Activated CD4-positive, alpha-beta memory T cell treated with anti-CD3 and anti-CD28 coated beads for 36 hours (primary cell): ENCODE measurements around the gene CDH3. TPM values are rescaled to one million over a fixed set of nuclear protein-coding genes. Genes with fewer than 3 reads are reported as not detected.
A peak's percentile ranks its signal among the peaks of the same experiment; 100 is the strongest.

Experiments used
- CTCF ChIA-PET: fragments of 350-600 bp; sonication (Branson Sonifier 250); formaldehyde crosslinking; loops from one replicate; lab custom pipeline; 2021; ENCODE audit warnings: antibody characterized with exemption, inconsistent platforms; lab: Charles Lee
- POLR2A ChIA-PET: fragments of 350-600 bp; sonication (Branson Sonifier 250); formaldehyde crosslinking; loops from one replicate; lab custom pipeline; 2021; ENCODE audit warnings: antibody characterized with exemption; lab: Charles Lee
- DNase-seq: peaks from one replicate; pipeline ENCODE4 v3.0.0-alpha.2; 2020
- H3K27ac Mint-ChIP-seq: one replicate; pipeline ENCODE4 v1.8.0; 2021; ENCODE audit warnings: mixed read lengths
- H3K27me3 Mint-ChIP-seq: one replicate; pipeline ENCODE4 v1.8.0; 2021; ENCODE audit warnings: mixed read lengths
- H3K36me3 Mint-ChIP-seq: one replicate; pipeline ENCODE4 v1.8.0; 2021; ENCODE audit warnings: mixed read lengths
- H3K4me1 Mint-ChIP-seq: one replicate; pipeline ENCODE4 v1.8.0; 2021; ENCODE audit warnings: low read depth, mixed read lengths
- H3K4me3 Mint-ChIP-seq: one replicate; pipeline ENCODE4 v1.8.0; 2021; ENCODE audit warnings: mild to moderate bottlenecking, mixed read lengths
- H3K9me3 Mint-ChIP-seq: one replicate; pipeline ENCODE4 v1.8.0; 2021; ENCODE audit warnings: mixed read lengths
- intact Hi-C: fragments of 100-400 bp; cut with micrococcal nuclease; formaldehyde crosslinking; loops from one replicate; pipeline ENCODE4 v1.15.1; 2023
- total RNA-seq, 2 experiments: library from RNA; stranded (reverse); gene quantifications; one replicate each; pipeline ENCODE4 v1.2.3, GENCODE V29; 2021

The CDH3 gene
- total RNA-seq, 2 experiments from 2014 or later = 5.2 to 5.3 TPM

- ChIA-PET CTCF (interaction anchor here (0.6 kb wide), 1 partner anchor 26 kb away, joined by 3 read pairs; no protein-coding TSS in a partner anchor), POLR2A (interaction anchor here (0.9 kb wide), 1 partner anchor 9 kb away, joined by 3 read pairs; no protein-coding TSS in a partner anchor)
- Mint-ChIP-seq H3K9me3 (no peaks in the 10 kb centered on the region), H3K27ac (no peak overlapping the region), H3K36me3 (no peaks in the 10 kb centered on the region), H3K27me3 (peaks cover 7% of the 10 kb centered on the region), H3K4me1 (peaks cover 4% of the 10 kb centered on the region), H3K4me3 (no peak overlapping the region)
- DNase-seq = no peak
- intact Hi-C loops = no loop called here
Measured at GRCh38 chr16:68636818-68637217, 8.3 kb upstream of the CDH3 start.

- H3K27ac Mint-ChIP-seq = no peak overlapping the region
- no peak overlapping the region for H3K4me3 Mint-ChIP-seq
- peaks cover 18% of the 10 kb centered on the region for H3K4me1 Mint-ChIP-seq
- POLR2A ChIA-PET = no interaction called here
- no peak for DNase-seq
- H3K9me3 Mint-ChIP-seq = no peaks in the 10 kb centered on the region
- CTCF ChIA-PET = no interaction called here
- intact Hi-C loops = no loop called here
- peaks cover 32% of the 10 kb centered on the region for H3K27me3 Mint-ChIP-seq
- H3K36me3 Mint-ChIP-seq = no peaks in the 10 kb centered on the region
Measured at GRCh38 chr16:68640972-68641371, 4.1 kb upstream of the CDH3 start.

- POLR2A ChIA-PET = no interaction called here
- intact Hi-C loops = no loop called here
- H3K27ac Mint-ChIP-seq = no peak overlapping the region
- no peaks in the 10 kb centered on the region for H3K9me3 Mint-ChIP-seq
- H3K36me3 Mint-ChIP-seq = no peaks in the 10 kb centered on the region
- no peak for DNase-seq
- H3K4me3 Mint-ChIP-seq = no peak overlapping the region
- CTCF ChIA-PET = no interaction called here
- H3K27me3 Mint-ChIP-seq = peaks cover 39% of the 10 kb centered on the region
- H3K4me1 Mint-ChIP-seq = peaks cover 21% of the 10 kb centered on the region
Measured at GRCh38 chr16:68642047-68642435, 3.1 kb upstream of the CDH3 start.

GRCh38 chr16:68642436-68643101 lies 2.5 kb upstream of the CDH3 start:
- DNase-seq = peak; percentile 27
- Mint-ChIP-seq H3K9me3 (no peaks in the 10 kb centered on the region), H3K27me3 (peaks cover 43% of the 10 kb centered on the region), H3K4me3 (no peak overlapping the region), H3K27ac (no peak overlapping the region), H3K36me3 (no peaks in the 10 kb centered on the region), H3K4me1 (peaks cover 25% of the 10 kb centered on the region)
- ChIA-PET CTCF (no interaction called here), POLR2A (no interaction called here)
- intact Hi-C loops = no loop called here

GRCh38 chr16:68643227-68643626 lies 1.9 kb upstream of the CDH3 start:
- POLR2A ChIA-PET = no interaction called here
- Mint-ChIP-seq H3K27me3 (peaks cover 49% of the 10 kb centered on the region), H3K9me3 (no peaks in the 10 kb centered on the region), H3K4me3 (no peak overlapping the region), H3K27ac (no peak overlapping the region), H3K4me1 (peaks cover 29% of the 10 kb centered on the region), H3K36me3 (no peaks in the 10 kb centered on the region)
- CTCF ChIA-PET = interaction anchor here (1.1 kb wide), 1 partner anchor 158 kb away, joined by 3 read pairs; no protein-coding TSS in a partner anchor
- no peak for DNase-seq
- intact Hi-C loops = no loop called here

- ChIA-PET CTCF (interaction anchor here (0.9 to 1.1 kb wide), 2 partner anchors 155 to 157 kb away, joined by 3 read pairs; no protein-coding TSS in a partner anchor), POLR2A (interaction anchor here (1.2 kb wide), 1 partner anchor 29 kb away, joined by 3 read pairs; no protein-coding TSS in a partner anchor)
- intact Hi-C loops = no loop called here
- no peaks in the 10 kb centered on the region for H3K36me3 Mint-ChIP-seq
- no peak overlapping the region for H3K27ac Mint-ChIP-seq
- H3K27me3 Mint-ChIP-seq = peaks cover 51% of the 10 kb centered on the region
- no peak overlapping the region for H3K4me3 Mint-ChIP-seq
- H3K4me1 Mint-ChIP-seq = peaks cover 29% of the 10 kb centered on the region
- no peak for DNase-seq
- H3K9me3 Mint-ChIP-seq = no peaks in the 10 kb centered on the region
Measured at GRCh38 chr16:68643847-68644246, 1.3 kb upstream of the CDH3 start.

- POLR2A ChIA-PET = interaction anchor here (1.2 kb wide), 1 partner anchor 30 kb away, joined by 3 read pairs; no protein-coding TSS in a partner anchor
- peaks cover 29% of the 10 kb centered on the region for H3K4me1 Mint-ChIP-seq
Measured at GRCh38 chr16:68644296-68644695, 814 bp upstream of the CDH3 start.

GRCh38 chr16:68645494-68646388 lies 631 bp downstream of the CDH3 start:
- Mint-ChIP-seq H3K4me1 (peaks cover 29% of the 10 kb centered on the region), H3K9me3 (no peaks in the 10 kb centered on the region), H3K4me3 (peak overlapping the region; percentile 51), H3K36me3 (no peaks in the 10 kb centered on the region), H3K27ac (no peak overlapping the region), H3K27me3 (peaks cover 60% of the 10 kb centered on the region)
- CTCF ChIA-PET = interaction anchor here (1.2 kb wide), 1 partner anchor 55 kb away, joined by 3 read pairs; no protein-coding TSS in a partner anchor
- POLR2A ChIA-PET = no interaction called here
- no peak for DNase-seq
- intact Hi-C loops = no loop called here

More at GRCh38 chr16:68644296-68644695, 814 bp upstream of the CDH3 start:
- no peaks in the 10 kb centered on the region for H3K9me3 Mint-ChIP-seq
- H3K27me3 Mint-ChIP-seq = peaks cover 55% of the 10 kb centered on the region
- H3K27ac Mint-ChIP-seq = no peak overlapping the region
- H3K36me3 Mint-ChIP-seq = no peaks in the 10 kb centered on the region
- H3K4me3 Mint-ChIP-seq = peak overlapping the region; percentile 60
- intact Hi-C loops = no loop called here
- CTCF ChIA-PET = interaction anchor here (0.9 to 1.2 kb wide), 3 partner anchors 54 to 157 kb away, joined by 3 read pairs; no protein-coding TSS in a partner anchor
- DNase-seq = no peak

GRCh38 chr16:68646953-68647659 lies 2.0 kb downstream of the CDH3 start:
- CTCF ChIA-PET = interaction anchor here (0.6 to 1.7 kb wide), 2 partner anchors 23 to 57 kb away, joined by 3 to 6 read pairs; no protein-coding TSS in a partner anchor
- H3K9me3 Mint-ChIP-seq = no peaks in the 10 kb centered on the region
- no peak overlapping the region for H3K4me3 Mint-ChIP-seq
- H3K27me3 Mint-ChIP-seq = peaks cover 62% of the 10 kb centered on the region
- POLR2A ChIA-PET = interaction anchor here (1.3 kb wide), 1 partner anchor 22 kb away, joined by 4 read pairs; no protein-coding TSS in a partner anchor
- no peaks in the 10 kb centered on the region for H3K36me3 Mint-ChIP-seq
- intact Hi-C loops = no loop called here
- no peak overlapping the region for H3K27ac Mint-ChIP-seq
- DNase-seq = peak; percentile 38
- H3K4me1 Mint-ChIP-seq = peaks cover 25% of the 10 kb centered on the region

GRCh38 chr16:68651136-68651535 lies 6.0 kb downstream of the CDH3 start:
- POLR2A ChIA-PET = no interaction called here
- peaks cover 37% of the 10 kb centered on the region for H3K27me3 Mint-ChIP-seq
- H3K4me3 Mint-ChIP-seq = no peak overlapping the region
- intact Hi-C loops = no loop called here
- H3K9me3 Mint-ChIP-seq = no peaks in the 10 kb centered on the region
- CTCF ChIA-PET = no interaction called here
- H3K4me1 Mint-ChIP-seq = peaks cover 10% of the 10 kb centered on the region
- H3K36me3 Mint-ChIP-seq = no peaks in the 10 kb centered on the region
- H3K27ac Mint-ChIP-seq = no peak overlapping the region
- DNase-seq = no peak

GRCh38 chr16:68652659-68653058 lies 7.5 kb downstream of the CDH3 start:
- no peak for DNase-seq
- POLR2A ChIA-PET = no interaction called here
- CTCF ChIA-PET = no interaction called here
- H3K27ac Mint-ChIP-seq = no peak overlapping the region
- H3K27me3 Mint-ChIP-seq = peaks cover 28% of the 10 kb centered on the region
- intact Hi-C loops = no loop called here
- peaks cover 3% of the 10 kb centered on the region for H3K4me1 Mint-ChIP-seq
- no peak overlapping the region for H3K4me3 Mint-ChIP-seq
- H3K36me3 Mint-ChIP-seq = no peaks in the 10 kb centered on the region
- no peaks in the 10 kb centered on the region for H3K9me3 Mint-ChIP-seq
